NCI-H524 (cell line): ENCODE results near the gene CYP2A6.
"Not testable (repeated sequence)": the region's sequence is repeated elsewhere in the genome, so short reads cannot be mapped to it uniquely, and the experiment has no call there.

Experiments used
- DNase-seq, 2 experiments: peaks; one replicate each; lab custom pipeline; 2025; lab: John Stamatoyannopoulos, UW

Gene CYP2A6

GRCh38 chr19:40846722-40847121, 3.5 kb downstream of the CYP2A6 start:
- DNase-seq = not testable (repeated sequence)

DNA sequence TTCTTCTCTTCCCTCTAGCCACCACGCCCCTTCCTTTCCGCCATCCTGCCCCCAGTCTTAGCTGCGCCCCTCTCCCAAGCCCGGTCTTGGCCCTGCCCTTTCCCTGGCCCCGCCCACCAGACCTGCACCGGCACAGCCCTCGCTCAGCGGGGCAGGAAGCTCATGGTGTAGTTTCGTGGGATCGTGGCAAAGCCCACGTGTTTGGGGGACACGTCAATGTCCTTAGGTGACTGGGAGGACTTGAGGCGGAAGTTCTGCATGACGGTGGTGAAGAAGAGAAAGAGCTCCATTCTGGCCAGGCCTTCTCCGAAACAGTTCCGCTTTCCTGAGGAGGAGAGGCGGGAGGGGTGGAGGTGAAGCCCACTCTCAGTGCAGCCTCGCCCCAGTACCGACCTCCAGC, 6.6 kb downstream of the CYP2A6 start:
- not testable (repeated sequence) for DNase-seq

DNA sequence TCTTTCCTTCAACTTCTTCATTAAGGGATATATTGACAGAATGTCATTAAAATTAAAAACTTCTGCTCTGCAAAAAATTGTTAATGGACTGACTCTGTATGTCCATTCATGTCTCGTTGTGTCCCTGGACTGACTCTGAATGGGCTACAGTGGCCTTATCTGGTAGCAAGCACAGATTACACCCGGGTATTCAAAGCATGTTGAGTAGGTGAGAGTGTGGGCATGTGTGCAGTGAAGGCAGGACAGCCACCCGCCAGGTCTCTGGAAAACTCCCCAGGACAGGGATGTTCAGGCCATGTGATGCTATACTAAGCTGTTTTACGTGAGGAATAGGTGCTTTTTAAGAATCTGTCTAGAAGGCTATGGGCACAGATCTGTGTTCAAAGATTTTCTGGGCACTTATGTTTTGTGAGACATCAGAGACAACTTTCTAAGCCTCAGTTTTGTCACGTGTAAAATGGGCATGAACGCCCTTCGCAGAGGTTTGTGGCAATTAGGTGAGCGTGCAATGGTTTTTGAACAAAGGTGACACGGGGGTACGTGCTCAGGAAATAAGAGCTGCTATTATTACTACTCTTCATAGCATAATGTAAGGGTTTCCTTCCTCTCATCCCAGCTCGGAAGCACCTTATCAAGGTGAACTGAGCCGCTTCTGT, 7.1 kb downstream of the CYP2A6 start:
- DNase-seq = not testable (repeated sequence)

GRCh38 chr19:40842012-40842411, 8.2 kb downstream of the CYP2A6 start:
- not testable (repeated sequence) for DNase-seq

DNA sequence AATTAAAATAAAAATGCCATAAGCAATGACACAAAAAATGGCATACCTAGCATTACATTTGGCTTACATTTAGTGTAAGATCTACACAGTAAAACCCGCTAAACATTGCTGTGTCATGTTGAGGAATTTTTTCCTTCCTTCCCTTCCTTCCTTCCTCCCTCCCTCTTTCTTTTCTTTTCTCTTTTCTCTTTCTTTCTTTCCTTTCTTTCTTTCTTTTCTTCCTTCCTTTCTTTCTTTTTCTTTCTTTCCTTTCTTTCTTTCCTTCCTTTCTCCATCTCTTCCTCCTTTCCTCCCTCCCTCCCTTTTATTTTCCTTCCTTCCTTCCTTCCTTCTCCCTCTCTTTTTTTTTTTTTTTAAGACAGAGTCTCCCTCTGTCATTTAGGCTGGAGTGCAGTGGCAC, 11.8 kb downstream of the CYP2A6 start:
- not testable (repeated sequence) for DNase-seq

DNA sequence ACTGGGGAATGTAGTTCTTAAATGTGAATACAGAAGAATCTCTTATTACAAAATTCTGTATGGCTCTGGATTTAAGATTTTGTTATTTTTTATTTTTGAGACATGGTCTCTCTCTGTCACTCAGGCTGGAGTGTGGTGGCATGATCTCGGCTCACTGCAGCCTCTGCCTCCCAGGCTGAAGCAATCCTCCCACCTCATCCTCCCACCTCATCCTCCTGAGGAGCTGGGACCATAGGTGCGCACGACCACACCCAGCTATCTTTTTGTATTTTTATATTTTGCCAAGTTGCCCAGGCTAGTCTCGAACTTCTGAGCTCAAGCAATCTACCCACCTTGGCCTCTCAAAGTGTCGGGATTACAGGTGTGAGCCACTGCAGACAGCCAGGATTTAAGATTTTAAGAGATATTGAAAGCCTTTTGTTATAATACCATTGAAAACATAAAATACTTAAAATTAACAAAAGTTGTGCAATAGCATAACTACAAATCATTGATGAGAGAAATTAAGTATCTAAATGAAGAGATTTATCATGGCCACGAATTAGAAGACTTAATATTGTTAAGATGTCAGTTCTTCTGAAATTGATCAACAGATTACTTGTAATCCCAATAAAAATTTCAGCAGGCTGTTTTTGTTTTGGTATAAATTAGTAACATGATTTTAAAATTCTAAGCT, 13.4 kb downstream of the CYP2A6 start:
- DNase-seq = no peak

GRCh38 chr19:40833728-40834533, 16.3 kb downstream of the CYP2A6 start:
- not testable (repeated sequence) for DNase-seq

DNA sequence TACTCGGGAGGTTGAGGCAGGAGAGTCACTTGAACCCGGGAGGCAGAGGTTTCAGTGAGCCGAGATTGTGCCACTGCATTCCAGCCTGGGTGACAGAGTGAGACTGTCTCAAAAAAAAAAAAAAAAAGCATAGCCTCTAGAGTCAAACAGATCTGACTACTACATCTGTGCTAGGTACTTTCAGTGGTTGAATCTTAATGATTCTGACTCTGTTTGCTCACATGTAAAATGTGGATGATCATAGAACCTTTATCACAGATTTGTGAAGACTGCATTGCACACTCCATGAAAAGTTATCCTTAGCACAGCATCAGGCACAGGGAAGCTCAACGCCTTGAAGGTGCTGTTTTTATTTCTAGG, 17.8 kb downstream of the CYP2A6 start:
- not testable (repeated sequence) for DNase-seq

- DNase-seq = no peak
Observed at GRCh38 chr19:40831502-40832430, 18.5 kb downstream of the CYP2A6 start.

DNA sequence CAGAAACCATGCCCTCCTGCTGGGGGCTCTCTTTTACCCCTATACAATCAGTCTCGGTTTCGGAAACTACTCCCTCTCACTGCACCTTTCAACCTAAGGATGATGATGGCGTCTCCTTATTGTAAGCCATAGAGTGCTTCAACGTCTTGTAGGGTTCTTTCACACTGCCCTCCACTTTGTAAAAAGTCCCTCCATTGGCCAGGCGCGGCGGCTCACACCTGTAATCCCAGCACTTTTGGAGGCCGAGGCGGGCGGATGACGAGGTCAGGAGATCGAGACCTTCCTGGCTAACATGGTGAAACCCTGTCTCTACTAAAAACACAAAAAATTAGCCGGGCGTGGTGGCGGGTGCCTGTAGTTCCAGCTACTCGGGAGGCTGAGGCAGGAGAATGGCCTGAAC, 19.5 kb downstream of the CYP2A6 start:
- not testable (repeated sequence) for DNase-seq

GRCh38 chr19:40829205-40829604, 21.0 kb downstream of the CYP2A6 start:
- no peak for DNase-seq

DNA sequence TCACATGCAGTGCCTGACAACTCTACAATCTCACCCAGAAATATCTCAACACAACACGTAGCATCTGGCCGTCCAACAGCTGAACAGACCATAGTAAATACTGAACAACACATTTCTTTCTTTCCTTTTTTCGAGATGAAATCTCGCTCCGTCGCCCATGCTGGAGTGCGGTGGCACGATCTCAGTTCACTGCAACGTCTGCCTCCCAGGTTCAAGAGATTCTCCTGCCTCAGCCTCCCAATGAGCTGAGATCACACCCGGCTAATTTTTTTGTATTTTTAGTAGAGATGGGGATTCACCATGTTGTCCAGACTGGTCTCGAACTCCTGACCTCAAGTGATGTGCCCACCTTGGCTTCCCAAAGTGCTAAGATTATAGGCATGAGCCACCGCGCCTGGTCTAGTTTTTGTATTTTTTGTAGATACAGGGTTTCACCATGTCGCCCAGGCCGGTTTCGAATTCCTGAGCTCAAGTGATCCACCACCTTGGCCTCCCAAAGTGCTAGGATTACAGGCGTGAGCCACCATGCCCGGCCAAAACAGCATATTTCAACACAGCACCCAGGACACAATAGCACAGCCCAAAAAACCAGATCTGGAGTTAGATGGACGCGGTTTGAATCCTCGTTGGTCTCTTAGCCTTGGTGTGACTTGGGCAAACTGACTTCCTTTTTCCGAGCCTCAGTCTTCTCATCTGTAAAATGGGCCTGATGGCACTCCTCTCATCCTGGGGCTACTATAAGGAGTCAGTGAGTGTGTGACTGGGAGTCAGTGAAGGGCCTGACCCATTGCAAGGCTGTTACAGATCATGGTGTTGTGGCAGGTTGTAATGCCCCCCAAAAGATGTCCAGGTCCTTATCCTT, 22.6 kb downstream of the CYP2A6 start:
- no peak for DNase-seq

DNA sequence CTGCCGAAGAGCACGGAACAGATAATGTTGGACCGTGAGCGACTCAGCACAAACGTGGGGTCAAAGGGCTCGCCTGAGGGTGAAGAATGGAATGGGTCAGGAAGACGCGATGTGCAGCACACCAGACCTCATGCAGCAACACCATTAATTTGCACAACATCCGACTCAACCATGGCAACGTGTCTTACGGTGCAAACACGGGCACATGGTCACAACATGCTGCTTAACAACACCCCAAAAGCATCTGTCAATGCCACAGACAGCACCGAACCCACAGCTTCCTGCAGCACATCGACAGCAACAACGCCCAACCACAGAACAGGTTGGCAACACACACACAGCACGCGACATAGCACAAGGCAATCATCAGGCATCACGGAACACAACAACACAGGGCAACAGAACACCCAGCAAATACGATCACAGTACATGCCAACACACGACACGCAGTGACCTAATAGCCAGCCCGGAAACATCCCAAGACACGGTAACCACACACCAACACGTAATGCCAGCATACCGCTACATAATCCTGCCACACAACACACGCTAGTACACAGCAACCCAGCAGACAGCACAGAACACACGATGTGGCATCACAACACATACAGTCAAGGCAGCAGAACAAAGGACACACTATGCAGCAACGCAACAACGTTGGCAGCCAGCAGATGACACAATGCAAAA, 23.4 kb downstream of the CYP2A6 start:
- DNase-seq = not testable (repeated sequence)

DNA sequence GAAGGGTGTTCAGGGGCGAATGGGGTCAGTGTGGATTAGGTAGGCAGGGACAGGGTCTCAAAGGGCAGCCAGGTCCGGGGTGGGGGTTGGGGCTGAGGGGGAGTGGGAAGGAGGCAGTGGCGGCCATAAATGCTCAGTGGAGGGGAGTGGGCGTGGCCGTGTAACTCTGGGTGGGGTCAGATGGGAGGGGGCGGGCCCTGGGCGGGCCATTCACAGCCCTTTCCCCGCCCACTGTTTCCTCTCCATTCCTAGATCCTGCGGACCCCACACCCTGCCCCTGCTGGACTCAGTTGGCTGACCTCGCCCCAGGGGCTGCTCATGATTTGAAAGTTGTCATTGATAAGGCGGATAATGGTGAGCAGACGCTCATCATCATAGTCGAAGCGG, 23.9 kb downstream of the CYP2A6 start:
- not testable (repeated sequence) for DNase-seq

DNA sequence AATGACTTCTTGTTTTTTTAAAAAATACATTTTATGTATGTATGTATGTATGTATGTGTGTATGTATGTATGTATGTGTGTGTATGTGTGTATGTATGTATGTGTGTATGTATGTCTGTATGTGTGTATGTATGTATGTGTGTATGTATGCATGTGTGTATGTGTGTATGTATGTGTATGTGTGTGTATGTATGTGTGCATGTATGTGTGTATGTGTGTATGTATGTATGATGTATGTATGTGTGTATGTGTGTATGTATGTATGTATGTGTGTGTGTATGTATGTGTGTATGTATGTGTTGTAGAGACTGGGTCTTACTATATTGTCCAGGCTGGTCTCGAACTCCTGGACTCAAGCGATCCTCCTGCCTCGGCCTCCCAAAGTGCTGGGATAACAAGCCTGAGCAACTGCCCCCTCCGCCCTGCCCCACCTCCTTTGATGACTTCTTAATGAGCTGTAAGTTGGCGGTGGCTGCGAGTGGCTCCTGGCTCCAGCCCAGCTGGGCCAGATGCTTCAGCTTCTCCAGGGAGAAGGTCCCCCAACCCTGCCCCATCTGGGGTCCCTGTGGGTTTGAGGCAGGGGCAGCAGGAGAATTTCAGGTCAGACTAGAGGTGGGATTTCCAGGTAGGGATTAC, 24.7 kb downstream of the CYP2A6 start:
- DNase-seq = not testable (repeated sequence)

DNA sequence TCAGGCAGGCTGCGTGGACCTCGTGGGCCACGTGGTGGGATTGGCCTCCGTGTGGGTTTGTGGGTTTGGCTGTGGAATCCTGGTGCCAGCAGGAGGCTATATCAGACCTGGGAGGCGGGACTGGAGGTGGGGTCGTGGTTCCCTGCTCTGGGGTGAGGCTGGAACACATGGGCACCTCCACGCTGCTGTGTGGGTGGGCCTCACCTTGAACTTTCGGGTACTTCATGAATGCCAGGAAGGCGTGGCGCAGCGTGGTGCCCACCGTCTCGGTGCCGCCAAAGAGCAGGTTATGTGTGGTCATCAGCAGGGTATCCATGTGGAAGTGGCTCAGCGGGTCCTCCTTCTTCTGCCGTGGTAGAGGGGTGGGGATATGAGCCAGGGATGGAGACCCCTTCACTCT, 25.3 kb downstream of the CYP2A6 start:
- not testable (repeated sequence) for DNase-seq

DNA sequence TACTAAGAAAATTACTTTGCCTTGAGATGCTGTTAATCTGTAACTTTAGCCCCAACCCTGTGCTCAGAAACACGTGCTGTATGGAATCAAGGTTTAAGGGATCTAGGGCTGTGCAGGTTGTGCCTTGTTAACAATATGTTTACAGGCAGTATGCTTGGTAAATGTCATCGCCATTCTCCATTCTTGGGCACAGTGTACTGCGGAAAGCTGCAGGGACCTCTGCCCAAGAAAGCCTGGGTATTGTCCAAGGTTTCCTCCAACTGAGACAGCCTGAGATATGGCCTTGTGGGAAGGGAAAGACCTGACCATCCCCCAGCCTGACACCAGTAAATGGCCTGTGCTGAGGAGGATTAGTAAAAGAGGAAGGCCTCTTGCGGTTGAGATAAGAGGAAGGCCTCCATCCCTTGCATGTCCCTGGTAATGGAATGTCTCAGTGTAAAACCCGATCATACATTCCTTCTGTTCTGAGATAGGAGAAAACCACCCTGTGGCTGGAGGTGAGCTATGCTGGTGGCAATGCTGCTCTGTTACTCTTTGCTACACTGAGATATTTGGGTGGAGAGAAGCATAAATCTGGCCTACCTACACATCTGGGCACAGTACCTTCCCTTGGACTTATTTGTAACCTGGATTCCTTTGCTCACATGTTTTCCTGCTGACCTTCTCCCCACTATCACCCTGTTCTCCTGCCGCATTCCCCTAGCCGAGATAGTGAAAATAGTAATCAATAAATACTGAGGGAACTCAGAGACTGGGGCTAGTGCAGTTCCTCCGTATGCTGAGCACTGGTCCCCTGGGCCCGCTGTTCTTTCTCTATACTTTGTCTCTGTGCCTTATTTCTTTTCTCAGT, 27.3 kb downstream of the CYP2A6 start:
- DNase-seq = not testable (repeated sequence)

DNA sequence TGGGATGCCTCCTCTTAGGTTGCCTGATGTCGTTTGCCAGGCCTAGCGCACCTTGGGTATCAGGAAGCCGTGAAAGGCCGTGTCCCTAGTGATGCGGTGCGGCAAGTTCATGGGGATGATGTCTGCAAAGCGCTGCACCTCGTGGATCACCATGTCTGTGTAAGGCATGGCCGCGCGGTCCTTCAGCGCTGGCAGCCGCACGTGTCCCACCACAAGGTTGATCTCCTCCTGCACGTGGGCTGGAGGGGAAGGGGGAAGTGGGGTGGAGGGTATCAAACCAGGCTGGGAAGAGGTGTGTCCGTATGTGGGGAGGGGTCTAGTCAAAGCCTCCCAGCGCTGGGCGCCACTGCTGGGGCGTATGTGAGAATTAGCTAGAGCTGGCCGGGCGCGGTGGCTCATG, 28.1 kb downstream of the CYP2A6 start:
- no peak for DNase-seq
